Measurements from ENCODE around the gene CACNA2D2.

CACNA2D2 gene

DNA sequence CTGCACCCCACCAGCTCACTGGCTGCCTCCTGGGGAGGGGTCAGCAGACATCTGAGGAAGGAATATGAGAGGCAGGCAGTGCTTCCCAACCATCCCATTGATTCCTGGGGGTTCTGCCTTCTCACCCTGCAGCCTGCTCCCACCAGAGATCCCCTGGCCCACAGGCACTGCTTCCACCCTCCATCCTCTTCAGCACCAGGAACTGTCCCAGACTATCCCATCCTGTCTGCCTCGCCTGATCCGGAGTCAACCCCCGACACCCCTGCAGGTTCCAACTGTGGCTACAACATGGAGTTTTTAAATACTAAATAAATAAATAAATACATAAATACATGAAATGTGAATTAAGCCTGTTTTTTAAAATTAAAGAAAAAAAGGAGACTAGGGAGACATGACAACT lies 43.6 kb downstream of the CACNA2D2 start:
- Histone ChIP-seq H2AFZ (ENCODE audit: low read depth, low read length) (no peak overlapping the region), H3K4me2 (ENCODE audit: insufficient read depth, low read length) (no peak overlapping the region), H4K20me1 (ENCODE audit: insufficient read depth, low read length) (no peaks in the 10 kb centered on the region), H3K9me3 (ENCODE audit: insufficient read depth, low read length, severe bottlenecking) (no peaks in the 10 kb centered on the region), H3K9ac (ENCODE audit: low read depth, low read length) (no peak overlapping the region), H3K27ac (ENCODE audit: low read length) (no peak overlapping the region), H3K27me3 (ENCODE audit: insufficient read depth, low read length, poor library complexity) (peaks cover 10% of the 10 kb centered on the region), H3K79me2 (ENCODE audit: insufficient read depth, low read length) (no peaks in the 10 kb centered on the region), H3K4me1 (ENCODE audit: insufficient read depth, low read length) (no peaks in the 10 kb centered on the region), H3K4me3 (ENCODE audit: low read depth in 1 of 2, low read length in 2 of 2) (no peak overlapping the region), H3K36me3 (ENCODE audit: insufficient read depth, low read length) (no peaks in the 10 kb centered on the region)
- no peak for ATAC-seq (ENCODE audit: insufficient read depth, low read depth)
- TF ChIP-seq, protein P1, sequence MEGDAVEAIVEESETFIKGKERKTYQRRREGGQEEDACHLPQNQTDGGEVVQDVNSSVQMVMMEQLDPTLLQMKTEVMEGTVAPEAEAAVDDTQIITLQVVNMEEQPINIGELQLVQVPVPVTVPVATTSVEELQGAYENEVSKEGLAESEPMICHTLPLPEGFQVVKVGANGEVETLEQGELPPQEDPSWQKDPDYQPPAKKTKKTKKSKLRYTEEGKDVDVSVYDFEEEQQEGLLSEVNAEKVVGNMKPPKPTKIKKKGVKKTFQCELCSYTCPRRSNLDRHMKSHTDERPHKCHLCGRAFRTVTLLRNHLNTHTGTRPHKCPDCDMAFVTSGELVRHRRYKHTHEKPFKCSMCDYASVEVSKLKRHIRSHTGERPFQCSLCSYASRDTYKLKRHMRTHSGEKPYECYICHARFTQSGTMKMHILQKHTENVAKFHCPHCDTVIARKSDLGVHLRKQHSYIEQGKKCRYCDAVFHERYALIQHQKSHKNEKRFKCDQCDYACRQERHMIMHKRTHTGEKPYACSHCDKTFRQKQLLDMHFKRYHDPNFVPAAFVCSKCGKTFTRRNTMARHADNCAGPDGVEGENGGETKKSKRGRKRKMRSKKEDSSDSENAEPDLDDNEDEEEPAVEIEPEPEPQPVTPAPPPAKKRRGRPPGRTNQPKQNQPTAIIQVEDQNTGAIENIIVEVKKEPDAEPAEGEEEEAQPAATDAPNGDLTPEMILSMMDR (IDR thresholded peaks at IDR 0.05; ENCODE audit: borderline replicate concordance, extremely low read depth, low read length, poor library complexity, severe bottlenecking) = no peak
- TF ChIP-seq EZH2 (IDR thresholded peaks at IDR 0.05; ENCODE audit: borderline replicate concordance, low read depth, low read length, severe bottlenecking) = no peak
- no peak for DNase-seq

GRCh38 chr3:50457988-50458387 lies 45.4 kb downstream of the CACNA2D2 start:
- Histone ChIP-seq H3K36me3 (ENCODE audit: insufficient read depth, low read length) (no peaks in the 10 kb centered on the region), H4K20me1 (ENCODE audit: insufficient read depth, low read length) (no peaks in the 10 kb centered on the region), H3K27me3 (ENCODE audit: insufficient read depth, low read length, poor library complexity) (peaks cover 10% of the 10 kb centered on the region), H3K4me2 (ENCODE audit: insufficient read depth, low read length) (no peak overlapping the region), H2AFZ (ENCODE audit: low read depth, low read length) (no peak overlapping the region), H3K27ac (ENCODE audit: low read length) (no peak overlapping the region), H3K9me3 (ENCODE audit: insufficient read depth, low read length, severe bottlenecking) (no peaks in the 10 kb centered on the region), H3K4me1 (ENCODE audit: insufficient read depth, low read length) (no peaks in the 10 kb centered on the region), H3K79me2 (ENCODE audit: insufficient read depth, low read length) (no peaks in the 10 kb centered on the region), H3K4me3 (ENCODE audit: low read depth in 1 of 2, low read length in 2 of 2) (no peak overlapping the region), H3K9ac (ENCODE audit: low read depth, low read length) (no peak overlapping the region)
- TF ChIP-seq EZH2 (IDR thresholded peaks at IDR 0.05; ENCODE audit: borderline replicate concordance, low read depth, low read length, severe bottlenecking) = no peak
- TF ChIP-seq, protein P1 (IDR thresholded peaks at IDR 0.05; ENCODE audit: borderline replicate concordance, extremely low read depth, low read length, poor library complexity, severe bottlenecking) = no peak
- DNase-seq (no peak), ATAC-seq (ENCODE audit: insufficient read depth, low read depth) (no peak)

DNA sequence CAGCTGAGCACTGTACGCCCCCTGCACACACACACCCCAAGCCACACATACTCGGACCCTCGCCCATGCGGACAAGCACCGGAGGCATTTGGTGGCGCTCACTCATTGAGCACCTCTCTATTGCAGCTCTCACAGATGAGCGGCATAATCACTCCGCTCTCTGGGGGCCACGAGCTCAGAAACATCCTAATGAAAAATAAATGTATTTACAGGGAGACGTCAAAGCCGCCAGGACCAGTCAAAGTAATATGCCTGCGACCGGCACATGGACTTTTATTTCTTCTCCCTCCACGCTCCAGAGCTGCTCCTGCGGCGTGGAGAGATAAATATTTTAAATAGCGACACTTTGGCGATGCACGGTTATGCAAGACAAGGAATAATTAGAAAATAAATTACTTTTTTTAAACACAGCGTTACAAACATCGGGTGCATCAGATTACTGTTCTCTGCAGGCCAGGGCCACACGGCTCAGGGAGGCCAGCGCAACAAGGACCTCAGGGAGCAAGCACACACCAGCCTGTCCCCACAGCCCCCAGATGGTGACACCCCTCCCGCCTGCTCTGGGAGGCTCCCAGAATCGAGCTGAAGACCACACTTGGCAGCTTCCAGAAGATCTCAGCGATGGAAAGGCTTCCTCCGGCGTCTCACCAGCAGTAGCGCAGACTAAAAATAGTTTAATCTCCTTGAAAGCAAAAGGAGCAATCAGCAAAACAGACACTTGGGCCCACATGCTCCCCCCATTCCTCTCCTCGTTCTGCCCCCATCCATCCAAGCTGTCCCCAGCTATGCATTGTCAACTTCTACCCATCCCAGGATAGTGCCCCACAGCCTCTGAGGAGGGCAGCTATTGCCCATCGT lies 48.0 kb downstream of the CACNA2D2 start:
- Histone ChIP-seq H3K27ac (ENCODE audit: low read length) (no peak overlapping the region), H3K9ac (ENCODE audit: low read depth, low read length) (no peak overlapping the region), H3K27me3 (ENCODE audit: insufficient read depth, low read length, poor library complexity) (peaks cover 10% of the 10 kb centered on the region), H3K36me3 (ENCODE audit: insufficient read depth, low read length) (no peaks in the 10 kb centered on the region), H3K4me1 (ENCODE audit: insufficient read depth, low read length) (no peaks in the 10 kb centered on the region), H3K4me2 (ENCODE audit: insufficient read depth, low read length) (no peak overlapping the region), H3K79me2 (ENCODE audit: insufficient read depth, low read length) (no peaks in the 10 kb centered on the region), H2AFZ (ENCODE audit: low read depth, low read length) (no peak overlapping the region), H4K20me1 (ENCODE audit: insufficient read depth, low read length) (no peaks in the 10 kb centered on the region), H3K4me3 (ENCODE audit: low read depth in 1 of 2, low read length in 2 of 2) (no peak overlapping the region), H3K9me3 (ENCODE audit: insufficient read depth, low read length, severe bottlenecking) (no peaks in the 10 kb centered on the region)
- no peak for ATAC-seq (ENCODE audit: insufficient read depth, low read depth)
- no peak for DNase-seq
- TF ChIP-seq EZH2 (IDR thresholded peaks at IDR 0.05; ENCODE audit: borderline replicate concordance, low read depth, low read length, severe bottlenecking) = no peak
- TF ChIP-seq, protein P1 (IDR thresholded peaks at IDR 0.05; ENCODE audit: borderline replicate concordance, extremely low read depth, low read length, poor library complexity, severe bottlenecking) = no peak

All from DND-41 (cell line).